Measurements from ENCODE around the gene PGPEP1. TPM values are rescaled to one million over a fixed set of nuclear protein-coding genes. Genes with fewer than 3 reads are reported as not detected.
A peak's percentile ranks its signal among the peaks of the same experiment; 100 is the strongest.

Gene PGPEP1
- total RNA-seq, 2 experiments from 2014 or later = 24.4 to 25.9 TPM

GRCh38 chr19:18320865-18321733 is 19.3 kb upstream of the PGPEP1 start:
- POLR2A ChIA-PET = interaction anchor here (1.8 to 13.9 kb wide), 4 partner anchors 17 to 129 kb away, joined by 7 to 761 read pairs (median 33); partner anchors contain the start of genes IQCN, JUND and MPV17L2
- H3K36me3 ChIP-seq (ENCODE audit: insufficient read depth, low read length) = peaks cover 3% of the 10 kb centered on the region
- ATAC-seq (ENCODE audit: poor library complexity) = no peak

GRCh38 chr19:18321734-18322102 is 18.7 kb upstream of the PGPEP1 start:
- peak overlapping the region; percentile 87 for H3K4me3 ChIP-seq (ENCODE audit: low read length)
- CTCF ChIA-PET = interaction anchor here (1.0 to 19.5 kb wide), 5 partner anchors 17 to 154 kb away, joined by 3 to 340 read pairs (median 3); partner anchors contain the start of gene JUND

More at GRCh38 chr19:18320865-18321733, 19.3 kb upstream of the PGPEP1 start:
- Mint-ChIP-seq H3K4me1 (ENCODE audit: low read depth) (peaks cover 60% of the 10 kb centered on the region), H3K4me3 (peak overlapping the region; percentile 85), H3K9me3 (no peaks in the 10 kb centered on the region), H3K36me3 (ENCODE audit: low read depth) (peaks cover 5% of the 10 kb centered on the region), H3K27ac (peak overlapping the region; percentile 90), H3K27me3 (no peaks in the 10 kb centered on the region)
- peaks cover 79% of the 10 kb centered on the region for H3K4me1 ChIP-seq (ENCODE audit: insufficient read depth, low read length)
- intact Hi-C loops (cut with DNase I, micrococcal nuclease) = loop anchor here in 1 of 2 experiments (10.0 kb wide), 1 partner anchor 206 kb away; no protein-coding TSS in a partner anchor
- H3K27me3 ChIP-seq (ENCODE audit: control insufficient read depth in 1 of 2, insufficient read depth in 2 of 2, low read length in 2 of 2) = no peaks in the 10 kb centered on the region
- H3K27ac ChIP-seq (ENCODE audit: low read depth in 1 of 2, low read length in 2 of 2) = peak overlapping the region; percentile 31 to 83
- CTCF ChIA-PET = interaction anchor here (1.0 to 19.5 kb wide), 4 partner anchors 16 to 67 kb away, joined by 3 to 340 read pairs (median 9); partner anchors contain the start of gene JUND
- no peak overlapping the region for H3K4me3 ChIP-seq (ENCODE audit: low read length)
- no peaks in the 10 kb centered on the region for H3K9me3 ChIP-seq (ENCODE audit: control insufficient read depth in 1 of 2, insufficient read depth in 1 of 2, low read length in 2 of 2)
- DNase-seq = no peak
- TF ChIP-seq CTCF (IDR thresholded peaks at IDR 0.05) = no peak

More at GRCh38 chr19:18321734-18322102, 18.7 kb upstream of the PGPEP1 start:
- H3K4me1 Mint-ChIP-seq (ENCODE audit: low read depth) = peaks cover 60% of the 10 kb centered on the region
- intact Hi-C loops (cut with DNase I, micrococcal nuclease) = loop anchor here (1.0 to 10.0 kb wide), 3 partner anchors 17 to 207 kb away; no protein-coding TSS in a partner anchor
- peak overlapping the region; percentile 31 to 83 for H3K27ac ChIP-seq (ENCODE audit: low read depth in 1 of 2, low read length in 2 of 2)
- no peak for ATAC-seq (ENCODE audit: poor library complexity)
- POLR2A ChIA-PET = interaction anchor here (1.1 to 13.9 kb wide), 7 partner anchors 15 to 231 kb away, joined by 4 to 761 read pairs (median 8); partner anchors contain the start of genes IQCN, JUND and MPV17L2
- H3K9me3 Mint-ChIP-seq = no peaks in the 10 kb centered on the region
- H3K36me3 ChIP-seq (ENCODE audit: insufficient read depth, low read length) = peaks cover 3% of the 10 kb centered on the region
- no peaks in the 10 kb centered on the region for H3K27me3 ChIP-seq (ENCODE audit: control insufficient read depth in 1 of 2, insufficient read depth in 2 of 2, low read length in 2 of 2)
- H3K36me3 Mint-ChIP-seq (ENCODE audit: low read depth) = peaks cover 5% of the 10 kb centered on the region
- peak overlapping the region; percentile 73 for H3K4me3 Mint-ChIP-seq
- no peaks in the 10 kb centered on the region for H3K27me3 Mint-ChIP-seq
- DNase-seq = peak in 4 of 14 experiments; percentile 41 to 55 (median 48)
- no peaks in the 10 kb centered on the region for H3K9me3 ChIP-seq (ENCODE audit: control insufficient read depth in 1 of 2, insufficient read depth in 1 of 2, low read length in 2 of 2)
- no peak for TF ChIP-seq CTCF (IDR thresholded peaks at IDR 0.05)
- H3K4me1 ChIP-seq (ENCODE audit: insufficient read depth, low read length) = peaks cover 72% of the 10 kb centered on the region
- peak overlapping the region; percentile 90 for H3K27ac Mint-ChIP-seq
